Measurements from ENCODE around the gene FBXL17. TPM values are rescaled to one million over a fixed set of nuclear protein-coding genes. Genes with fewer than 3 reads are reported as not detected.

Gene FBXL17
- total RNA-seq, 1 experiment from 2014 or later: 11.6 TPM

- POLR2A ChIA-PET: no interaction called here
- H3K4me1 Mint-ChIP-seq (ENCODE audit: low read depth, unreplicated experiment): peaks cover 16% of the 10 kb centered on the region
- intact Hi-C loops (cut with micrococcal nuclease; ENCODE audit: unreplicated experiment): no loop called here
These were observed 446.3 kb downstream of the FBXL17 start for GRCh38 chr5:107935645-107936044.

GRCh38 chr5:107933326-107933725 lies 448.6 kb downstream of the FBXL17 start:
- Histone ChIP-seq H3K4me1 (peaks cover 24% of the 10 kb centered on the region), H3K4me3 (ENCODE audit: low read depth, low read length) (no peak overlapping the region), H3K9me3 (no peaks in the 10 kb centered on the region), H3K36me3 (ENCODE audit: control insufficient read depth, insufficient read depth, low read length) (no peaks in the 10 kb centered on the region), H3K27me3 (replicated peaks; ENCODE audit: control insufficient read depth, insufficient read depth, low read length) (no peaks in the 10 kb centered on the region)
- no peak for DNase-seq
- ChIA-PET CTCF (no interaction called here), POLR2A (no interaction called here)
- Mint-ChIP-seq H3K36me3 (ENCODE audit: insufficient read depth, unreplicated experiment) (no peaks in the 10 kb centered on the region), H3K27me3 (ENCODE audit: insufficient read depth, unreplicated experiment) (no peaks in the 10 kb centered on the region), H3K4me3 (ENCODE audit: unreplicated experiment) (no peak overlapping the region), H3K9me3 (ENCODE audit: unreplicated experiment) (no peaks in the 10 kb centered on the region), H3K4me1 (ENCODE audit: low read depth, unreplicated experiment) (peaks cover 16% of the 10 kb centered on the region), H3K27ac (ENCODE audit: unreplicated experiment) (no peak overlapping the region)
- TF ChIP-seq, protein P1, sequence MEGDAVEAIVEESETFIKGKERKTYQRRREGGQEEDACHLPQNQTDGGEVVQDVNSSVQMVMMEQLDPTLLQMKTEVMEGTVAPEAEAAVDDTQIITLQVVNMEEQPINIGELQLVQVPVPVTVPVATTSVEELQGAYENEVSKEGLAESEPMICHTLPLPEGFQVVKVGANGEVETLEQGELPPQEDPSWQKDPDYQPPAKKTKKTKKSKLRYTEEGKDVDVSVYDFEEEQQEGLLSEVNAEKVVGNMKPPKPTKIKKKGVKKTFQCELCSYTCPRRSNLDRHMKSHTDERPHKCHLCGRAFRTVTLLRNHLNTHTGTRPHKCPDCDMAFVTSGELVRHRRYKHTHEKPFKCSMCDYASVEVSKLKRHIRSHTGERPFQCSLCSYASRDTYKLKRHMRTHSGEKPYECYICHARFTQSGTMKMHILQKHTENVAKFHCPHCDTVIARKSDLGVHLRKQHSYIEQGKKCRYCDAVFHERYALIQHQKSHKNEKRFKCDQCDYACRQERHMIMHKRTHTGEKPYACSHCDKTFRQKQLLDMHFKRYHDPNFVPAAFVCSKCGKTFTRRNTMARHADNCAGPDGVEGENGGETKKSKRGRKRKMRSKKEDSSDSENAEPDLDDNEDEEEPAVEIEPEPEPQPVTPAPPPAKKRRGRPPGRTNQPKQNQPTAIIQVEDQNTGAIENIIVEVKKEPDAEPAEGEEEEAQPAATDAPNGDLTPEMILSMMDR (IDR thresholded peaks at IDR 0.05; ENCODE audit: insufficient read depth in 1 of 2, low read depth in 1 of 2, low read length in 1 of 2, severe bottlenecking in 1 of 2, unreplicated experiment in 1 of 2): no peak
- intact Hi-C loops (cut with micrococcal nuclease; ENCODE audit: unreplicated experiment): no loop called here
- no TSS peak for BruUV-seq (replicated peaks)

More at GRCh38 chr5:107935645-107936044, 446.3 kb downstream of the FBXL17 start:
- Histone ChIP-seq H3K27me3 (replicated peaks; ENCODE audit: control insufficient read depth, insufficient read depth, low read length) (no peaks in the 10 kb centered on the region), H3K36me3 (ENCODE audit: control insufficient read depth, insufficient read depth, low read length) (no peaks in the 10 kb centered on the region), H3K4me3 (ENCODE audit: low read depth, low read length) (no peak overlapping the region), H3K9me3 (no peaks in the 10 kb centered on the region), H3K4me1 (peaks cover 24% of the 10 kb centered on the region)
- BruUV-seq (replicated peaks): no TSS peak
- no peak overlapping the region for H3K27ac Mint-ChIP-seq (ENCODE audit: unreplicated experiment)
- H3K4me3 Mint-ChIP-seq (ENCODE audit: unreplicated experiment): no peak overlapping the region
- no peaks in the 10 kb centered on the region for H3K9me3 Mint-ChIP-seq (ENCODE audit: unreplicated experiment)
- TF ChIP-seq, protein P1 (IDR thresholded peaks at IDR 0.05; ENCODE audit: insufficient read depth in 1 of 2, low read depth in 1 of 2, low read length in 1 of 2, severe bottlenecking in 1 of 2, unreplicated experiment in 1 of 2): no peak
- CTCF ChIA-PET: no interaction called here
- DNase-seq: no peak
- no peaks in the 10 kb centered on the region for H3K27me3 Mint-ChIP-seq (ENCODE audit: insufficient read depth, unreplicated experiment)
- no peaks in the 10 kb centered on the region for H3K36me3 Mint-ChIP-seq (ENCODE audit: insufficient read depth, unreplicated experiment)

GRCh38 chr5:107930891-107931290 lies 451.0 kb downstream of the FBXL17 start:
- H3K9me3 Mint-ChIP-seq (ENCODE audit: unreplicated experiment): no peaks in the 10 kb centered on the region
- H3K4me3 Mint-ChIP-seq (ENCODE audit: unreplicated experiment): no peak overlapping the region
- DNase-seq: no peak
- POLR2A ChIA-PET: no interaction called here
- H3K4me1 Mint-ChIP-seq (ENCODE audit: low read depth, unreplicated experiment): peaks cover 6% of the 10 kb centered on the region
- TF ChIP-seq, protein P1 (IDR thresholded peaks at IDR 0.05; ENCODE audit: insufficient read depth in 1 of 2, low read depth in 1 of 2, low read length in 1 of 2, severe bottlenecking in 1 of 2, unreplicated experiment in 1 of 2): no peak
- H3K27ac Mint-ChIP-seq (ENCODE audit: unreplicated experiment): no peak overlapping the region
- Histone ChIP-seq H3K4me3 (ENCODE audit: low read depth, low read length) (no peak overlapping the region), H3K36me3 (ENCODE audit: control insufficient read depth, insufficient read depth, low read length) (no peaks in the 10 kb centered on the region), H3K4me1 (peaks cover 18% of the 10 kb centered on the region), H3K27me3 (replicated peaks; ENCODE audit: control insufficient read depth, insufficient read depth, low read length) (no peaks in the 10 kb centered on the region), H3K9me3 (no peaks in the 10 kb centered on the region)
- CTCF ChIA-PET: no interaction called here
- no peaks in the 10 kb centered on the region for H3K27me3 Mint-ChIP-seq (ENCODE audit: insufficient read depth, unreplicated experiment)
- intact Hi-C loops (cut with micrococcal nuclease; ENCODE audit: unreplicated experiment): no loop called here
- BruUV-seq (replicated peaks): no TSS peak
- no peaks in the 10 kb centered on the region for H3K36me3 Mint-ChIP-seq (ENCODE audit: insufficient read depth, unreplicated experiment)

Measured in Caco-2 (cell line).